Kidney (tissue), 14 donors: ENCODE measurements around the gene OAF. TPM values are rescaled to one million over a fixed set of nuclear protein-coding genes. Genes with fewer than 3 reads are reported as not detected.

Source experiments
- DNase-seq, 5 donors: peaks; one replicate each; pipeline ENCODE4 v3.0.0-alpha.2; 2013 to 2020
- FAIRE-seq: peaks from 2 replicates; lab custom pipeline; 2012; peaks lifted over from hg19 to GRCh38; lab: Jason Lieb, UNC
- H3K27ac ChIP-seq, 2 donors: one replicate each; pipeline ENCODE4 v1.7.0; 2013; ENCODE audit warnings: low read depth in 2 of 2, low read length in 2 of 2, inconsistent platforms in 1 of 2
- H3K27me3 ChIP-seq: one replicate; pipeline ENCODE4 v1.7.1; 2013; ENCODE audit warnings: low read length, inconsistent platforms; ENCODE audit not compliant: control insufficient read depth, insufficient read depth
- H3K36me3 ChIP-seq, 3 donors: one replicate each; pipeline versions ENCODE4 v1.7.0 to v1.7.1; 2013; ENCODE audit warnings: low read length in 3 of 3, control low read depth in 1 of 3, inconsistent platforms in 1 of 3; ENCODE audit not compliant: insufficient read depth in 3 of 3, control insufficient read depth in 2 of 3
- H3K4me1 ChIP-seq, 3 donors: one replicate each; pipeline versions ENCODE4 v1.7.0 to v1.7.1; 2013; ENCODE audit warnings: low read length in 3 of 3, inconsistent platforms in 1 of 3, low read depth in 1 of 3; ENCODE audit not compliant: control insufficient read depth in 2 of 3, insufficient read depth in 2 of 3
- H3K4me3 ChIP-seq, 3 donors: one replicate each; pipeline versions ENCODE4 v1.7.0 to v1.8.1; 2013; ENCODE audit warnings: low read length in 3 of 3, control low read depth in 1 of 3, inconsistent platforms in 1 of 3
- H3K9ac ChIP-seq, 3 donors: one replicate each; pipeline versions ENCODE4 v1.7.0 to v1.7.1; 2013; ENCODE audit warnings: low read length in 3 of 3, control low read depth in 1 of 3, inconsistent platforms in 1 of 3
- H3K9me3 ChIP-seq, 3 donors: one replicate each; pipeline versions ENCODE4 v1.7.0 to v1.7.1; 2013; ENCODE audit warnings: low read length in 3 of 3, control low read depth in 1 of 3, inconsistent platforms in 1 of 3; ENCODE audit not compliant: control insufficient read depth in 2 of 3, insufficient read depth in 1 of 3
- intact Hi-C: fragments of 100-400 bp; cut with DNase I; formaldehyde crosslinking; loops from one replicate; pipeline ENCODE4 v1.11.1; 2022
- polyA plus RNA-seq: library from polyadenylated mRNA; stranded (reverse); fragments of 350-450 nt; fragmentation: Illumina TruSeq; extraction: RNeasy Lipid Tissue Mini Kit (QIAGEN cat#74804); gene quantifications from one replicate; pipeline ENCODE4 v1.2.3, GENCODE V29; 2014; ENCODE audit warnings: low read depth, low replicate concordance; ENCODE audit not compliant: insufficient read depth
- total RNA-seq: library from RNA; stranded (reverse); fragmentation: NEBNext Ultra II Directional; extraction: Animal tissue kit (Norgen Biotek cat#: 25700); gene quantifications from one replicate; pipeline ENCODE4 v1.2.1, GENCODE V29; 2021
- TF ChIP-seq, protein P1 (sequence below): IDR thresholded peaks from 3 replicates; pipeline ENCODE4 v1.5.1; 2012; ENCODE audit warnings: mild to moderate bottlenecking, moderate library complexity, borderline replicate concordance; ENCODE audit not compliant: insufficient read depth; ENCODE audit errors: extremely low read depth
- donor health status: control.
- donor health status: control.
- donor health status: control.
- donor health status: control.
- donor health status: control.
- donor health status: DM: yes; HTN: yes; CAD: no.
- donor health status: Normal renal cell carcinoma (clear cell type).

The OAF gene
- total and polyA plus RNA-seq, 2 donors from 2014 or later = 48.2 to 78.1 TPM

DNA sequence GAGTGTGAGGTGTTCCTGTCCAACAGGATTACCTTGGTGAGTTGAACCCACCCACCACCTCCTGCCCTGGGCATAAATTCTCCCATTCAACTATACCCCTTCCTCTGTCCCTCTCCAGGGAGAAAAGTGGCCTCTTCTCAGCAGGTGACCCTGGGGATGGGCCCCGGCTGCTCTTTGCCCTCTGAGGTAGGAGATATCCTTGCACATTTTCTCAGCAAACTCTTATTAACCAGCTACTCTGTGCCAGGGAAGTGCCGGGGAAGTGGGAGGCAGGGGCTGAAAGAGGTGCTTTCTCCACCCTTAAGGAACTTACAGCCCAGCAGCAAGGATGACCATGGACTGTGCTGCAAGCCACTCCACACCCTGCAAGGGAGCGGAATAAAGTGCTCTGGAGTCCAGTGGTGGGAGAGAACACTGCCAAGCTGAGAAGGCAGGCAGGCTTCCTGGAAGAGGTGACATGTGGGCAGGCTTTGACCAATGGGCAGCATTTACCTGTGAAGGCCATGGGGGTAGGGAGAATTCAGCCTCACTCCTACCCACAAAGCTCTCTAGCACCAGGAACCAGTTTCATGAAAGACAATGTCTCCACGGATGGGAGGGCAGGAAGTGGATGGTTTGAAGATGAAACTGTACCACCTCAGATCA is 21.9 kb upstream of the OAF start:
- no peaks in the 10 kb centered on the region for H3K27me3 ChIP-seq
- intact Hi-C loops = no loop called here
- H3K9me3 ChIP-seq = no peaks in the 10 kb centered on the region
- peak overlapping the region; percentile 30 to 33 for H3K27ac ChIP-seq
- TF ChIP-seq, protein P1, sequence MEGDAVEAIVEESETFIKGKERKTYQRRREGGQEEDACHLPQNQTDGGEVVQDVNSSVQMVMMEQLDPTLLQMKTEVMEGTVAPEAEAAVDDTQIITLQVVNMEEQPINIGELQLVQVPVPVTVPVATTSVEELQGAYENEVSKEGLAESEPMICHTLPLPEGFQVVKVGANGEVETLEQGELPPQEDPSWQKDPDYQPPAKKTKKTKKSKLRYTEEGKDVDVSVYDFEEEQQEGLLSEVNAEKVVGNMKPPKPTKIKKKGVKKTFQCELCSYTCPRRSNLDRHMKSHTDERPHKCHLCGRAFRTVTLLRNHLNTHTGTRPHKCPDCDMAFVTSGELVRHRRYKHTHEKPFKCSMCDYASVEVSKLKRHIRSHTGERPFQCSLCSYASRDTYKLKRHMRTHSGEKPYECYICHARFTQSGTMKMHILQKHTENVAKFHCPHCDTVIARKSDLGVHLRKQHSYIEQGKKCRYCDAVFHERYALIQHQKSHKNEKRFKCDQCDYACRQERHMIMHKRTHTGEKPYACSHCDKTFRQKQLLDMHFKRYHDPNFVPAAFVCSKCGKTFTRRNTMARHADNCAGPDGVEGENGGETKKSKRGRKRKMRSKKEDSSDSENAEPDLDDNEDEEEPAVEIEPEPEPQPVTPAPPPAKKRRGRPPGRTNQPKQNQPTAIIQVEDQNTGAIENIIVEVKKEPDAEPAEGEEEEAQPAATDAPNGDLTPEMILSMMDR = no peak
- H3K36me3 ChIP-seq = no peaks in the 10 kb centered on the region
- peak overlapping the region in 2 of 3 donors; percentile 10 to 21 for H3K4me3 ChIP-seq
- peaks cover 15 to 64% (median 63%) of the 10 kb centered on the region in 3 donors for H3K4me1 ChIP-seq
- no peak overlapping the region for H3K9ac ChIP-seq
- DNase-seq = peak in 1 of 5 donors; percentile 34
- no peak for FAIRE-seq

DNA sequence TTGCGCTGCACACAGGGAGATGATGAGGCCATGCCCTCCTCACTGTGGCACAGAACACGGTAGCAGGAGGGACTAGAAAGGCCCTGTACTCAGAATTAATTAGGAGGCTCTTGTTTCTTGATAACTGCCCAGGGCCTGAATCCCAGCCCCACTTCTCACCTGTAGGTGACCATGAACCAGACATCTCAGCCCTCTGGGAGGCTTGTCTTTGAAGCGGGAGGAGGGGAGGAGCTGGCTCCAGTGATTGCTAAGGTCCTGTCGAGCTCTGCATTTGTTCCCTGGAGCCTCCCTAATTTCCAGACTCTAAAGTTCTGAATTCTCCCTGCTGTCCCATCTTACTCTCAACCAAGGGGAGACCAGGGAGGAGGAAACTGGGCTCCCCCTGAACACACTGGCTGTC is 19.8 kb upstream of the OAF start:
- no peak for FAIRE-seq
- DNase-seq = no peak
- peaks cover 12 to 52% (median 51%) of the 10 kb centered on the region in 3 donors for H3K4me1 ChIP-seq
- no peak overlapping the region for H3K9ac ChIP-seq
- no peaks in the 10 kb centered on the region for H3K9me3 ChIP-seq
- no peaks in the 10 kb centered on the region for H3K36me3 ChIP-seq
- H3K27ac ChIP-seq = no peak overlapping the region
- TF ChIP-seq, protein P1 = no peak
- H3K4me3 ChIP-seq = no peak overlapping the region
- no peaks in the 10 kb centered on the region for H3K27me3 ChIP-seq
- intact Hi-C loops = no loop called here

DNA sequence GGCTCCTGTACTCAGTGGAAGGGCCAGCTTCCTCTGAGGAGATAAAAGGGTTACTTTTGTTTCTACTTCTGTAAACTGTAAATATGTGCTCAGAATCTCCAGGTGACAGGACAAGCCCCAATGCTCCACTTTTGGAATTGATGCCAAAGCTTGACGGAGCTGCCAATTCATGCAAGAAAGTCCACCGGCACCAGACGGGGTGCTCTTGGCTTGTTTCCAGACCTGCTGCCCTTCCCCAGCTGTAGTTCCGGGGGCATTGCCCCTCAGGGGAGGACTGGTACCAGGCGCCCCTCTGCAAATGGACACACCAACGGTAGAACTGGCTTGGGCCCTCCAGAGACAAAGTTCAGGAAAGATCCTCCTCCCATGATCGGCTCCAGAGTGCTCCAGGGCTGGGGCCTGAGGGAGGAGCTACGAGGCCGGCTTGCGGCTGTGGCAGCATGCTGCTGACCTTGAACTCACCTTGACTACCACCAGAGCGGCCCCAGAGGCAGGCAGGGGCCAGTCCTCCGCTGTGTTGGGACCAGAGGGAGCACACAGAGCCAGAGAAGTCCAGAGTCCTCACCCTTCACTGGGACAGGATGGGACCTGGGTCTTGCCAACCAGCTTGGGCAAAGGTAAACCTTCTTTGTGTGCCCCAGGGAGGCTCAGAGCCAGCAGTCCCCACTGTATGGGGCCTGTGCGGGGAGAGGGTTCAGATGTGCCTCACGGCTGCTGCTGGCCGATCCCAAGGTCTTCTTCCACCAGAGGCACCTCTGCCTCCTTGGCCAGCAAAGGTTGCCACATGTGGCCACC is 17.8 kb upstream of the OAF start:
- TF ChIP-seq, protein P1 = no peak
- H3K4me3 ChIP-seq = peak overlapping the region in 2 of 3 donors; percentile 19 to 35
- FAIRE-seq = no peak
- H3K27me3 ChIP-seq = no peaks in the 10 kb centered on the region
- peak in 1 of 5 donors; percentile 77 for DNase-seq
- no peaks in the 10 kb centered on the region for H3K36me3 ChIP-seq
- no peaks in the 10 kb centered on the region for H3K9me3 ChIP-seq
- intact Hi-C loops = no loop called here
- peak overlapping the region; percentile 11 to 76 for H3K27ac ChIP-seq
- H3K9ac ChIP-seq = peak overlapping the region in 1 of 3 donors; percentile 53
- peaks cover 5 to 39% (median 39%) of the 10 kb centered on the region in 3 donors for H3K4me1 ChIP-seq
